ENCODE data around the gene PRPF8.

Gene PRPF8

DNA sequence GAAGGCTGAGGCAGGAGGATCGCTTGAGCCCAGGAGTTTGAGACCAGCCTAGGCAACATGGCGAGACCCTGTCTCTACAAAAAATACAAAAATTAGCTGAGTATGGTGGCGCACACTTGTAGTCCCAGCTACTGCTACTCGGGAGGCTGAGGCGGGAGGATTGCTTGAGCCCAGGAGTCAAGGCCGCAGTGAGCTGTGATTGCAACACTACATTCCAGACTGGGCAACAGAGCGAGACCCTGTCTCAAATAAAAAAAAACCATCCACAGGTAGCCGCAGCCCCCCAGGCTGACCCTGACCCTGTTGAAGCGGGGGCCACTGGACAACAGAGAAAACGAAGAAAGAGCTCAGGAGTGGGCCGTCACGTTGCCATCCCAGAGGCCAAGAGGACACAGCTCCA lies 60.0 kb downstream of the PRPF8 start:
- no peak for DNase-seq

DNA sequence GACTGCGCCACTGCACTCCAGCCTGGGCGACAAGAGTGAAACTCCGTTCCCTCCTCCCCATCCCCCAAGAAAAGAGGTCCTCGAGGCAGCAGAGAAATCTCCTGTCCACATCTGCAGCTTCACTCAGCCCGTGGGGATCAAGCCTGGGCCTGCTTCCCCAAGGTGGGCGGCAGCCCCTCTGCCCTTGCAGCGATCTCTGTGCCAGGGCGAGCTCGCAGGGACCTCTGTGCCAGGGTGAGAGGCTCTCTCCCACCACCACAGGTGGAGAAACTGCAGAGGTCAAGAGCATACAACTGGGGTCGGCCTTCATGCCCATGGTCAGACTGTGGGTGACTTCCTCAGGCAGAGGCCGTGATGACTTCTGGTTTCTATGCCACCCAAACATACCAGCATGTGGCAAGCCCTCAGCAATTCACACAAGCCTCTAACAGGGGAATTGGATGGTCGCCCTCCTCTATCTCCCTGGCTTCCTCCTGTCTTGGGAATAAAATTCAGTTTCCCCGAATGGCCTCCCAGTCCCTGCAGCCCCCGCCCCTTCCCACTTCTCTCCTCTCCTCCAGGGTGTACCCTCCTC lies 61.5 kb downstream of the PRPF8 start:
- DNase-seq = no peak

DNA sequence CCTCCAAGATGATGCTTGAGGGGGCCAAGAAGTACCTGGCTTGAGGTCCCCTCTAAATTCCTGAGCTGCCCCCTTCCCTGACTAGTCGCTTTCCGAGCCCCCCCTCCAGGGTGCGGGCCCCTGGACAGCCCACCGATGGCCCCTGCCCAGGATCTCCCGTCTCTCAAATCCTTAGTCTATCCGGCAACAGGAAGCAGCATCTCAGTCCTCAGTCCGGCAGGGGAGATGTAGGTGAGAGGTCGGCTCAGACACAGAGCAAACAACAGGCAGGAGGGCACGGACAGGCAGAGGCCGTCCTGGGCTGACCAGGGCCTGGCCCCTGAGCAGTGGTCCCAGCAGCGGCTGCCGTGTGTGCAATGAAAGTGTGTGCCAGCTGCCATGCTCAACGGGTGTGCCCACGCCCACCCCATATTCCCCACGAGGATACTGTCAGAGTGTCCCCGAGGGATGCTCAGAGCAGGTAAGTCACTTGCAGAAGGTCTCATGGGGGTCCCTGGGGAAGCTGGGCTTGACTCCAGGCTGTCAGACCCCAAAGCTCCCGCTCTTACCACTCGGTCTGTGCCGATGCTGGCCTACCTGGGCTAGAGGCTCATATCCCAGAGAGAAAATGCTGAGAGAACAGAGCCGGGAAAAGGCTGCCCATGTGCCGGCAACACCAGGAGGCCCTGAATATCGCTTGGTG lies 63.3 kb downstream of the PRPF8 start:
- no peak for DNase-seq

DNA sequence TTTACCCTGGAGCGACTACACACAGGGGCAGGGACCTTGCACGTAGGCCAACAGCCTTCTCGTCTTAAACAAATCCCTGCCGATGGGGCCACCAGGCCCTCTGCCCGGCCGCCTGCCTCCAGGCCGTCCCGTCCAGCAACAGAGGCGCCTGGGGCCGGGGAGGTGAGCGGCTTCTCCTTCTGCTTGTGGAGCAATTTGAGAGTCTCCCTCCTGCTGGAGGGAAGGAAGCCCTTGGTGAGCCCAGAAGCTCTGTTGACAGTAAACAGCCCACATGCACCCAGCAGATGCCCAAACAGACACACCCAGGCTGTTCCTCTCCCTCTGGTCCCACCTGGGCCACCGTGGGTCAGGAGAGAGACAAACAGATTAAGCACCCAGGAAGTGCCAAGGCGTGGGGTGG lies 64.2 kb downstream of the PRPF8 start:
- DNase-seq = no peak

DNA sequence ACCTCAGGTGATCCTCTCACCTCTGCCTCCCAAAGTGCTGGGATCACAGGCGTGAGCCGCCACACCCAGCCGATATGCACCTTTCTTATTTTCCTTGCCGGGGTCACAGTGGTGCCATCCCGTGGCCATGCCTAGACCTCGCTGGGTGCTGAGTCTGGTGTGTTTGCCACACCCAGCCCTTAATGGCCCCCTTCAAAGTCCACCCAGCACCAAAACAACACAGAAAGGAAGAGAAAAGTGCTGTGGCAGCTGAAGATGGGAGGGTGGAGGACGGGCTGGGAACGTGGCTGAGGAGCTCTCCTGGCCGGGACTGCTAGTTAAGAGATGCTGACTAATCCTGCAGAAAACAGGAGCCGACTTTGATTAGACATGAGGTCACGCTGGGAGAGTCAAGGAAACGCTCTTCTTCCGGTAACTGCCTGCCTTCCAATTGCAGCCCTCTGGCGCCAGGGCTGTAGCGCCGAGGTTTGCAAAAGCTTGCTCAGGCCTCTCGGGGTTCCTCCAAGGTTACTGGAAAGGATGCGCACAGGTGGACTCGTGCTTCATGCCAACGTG lies 67.0 kb downstream of the PRPF8 start:
- no peak for DNase-seq

DNA sequence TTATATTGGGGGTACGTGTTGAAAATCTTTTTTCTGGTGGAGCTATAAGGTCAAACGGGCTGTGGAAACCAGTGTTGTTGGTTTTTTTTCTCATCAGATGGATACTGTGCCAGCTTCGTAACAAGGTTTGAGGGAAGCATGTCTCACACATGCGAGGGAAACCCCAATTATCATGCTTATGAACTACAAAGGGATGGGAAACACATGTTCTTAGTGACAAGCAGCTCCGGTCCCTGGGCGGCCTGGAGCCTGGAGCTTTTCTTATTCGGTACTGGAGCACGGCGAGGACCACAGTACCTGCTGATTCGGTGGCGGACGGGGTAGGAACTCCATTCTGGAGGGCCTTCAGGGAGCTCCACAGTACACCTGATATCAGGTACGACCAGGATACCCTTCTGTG lies 68.6 kb downstream of the PRPF8 start:
- no peak for DNase-seq

DNA sequence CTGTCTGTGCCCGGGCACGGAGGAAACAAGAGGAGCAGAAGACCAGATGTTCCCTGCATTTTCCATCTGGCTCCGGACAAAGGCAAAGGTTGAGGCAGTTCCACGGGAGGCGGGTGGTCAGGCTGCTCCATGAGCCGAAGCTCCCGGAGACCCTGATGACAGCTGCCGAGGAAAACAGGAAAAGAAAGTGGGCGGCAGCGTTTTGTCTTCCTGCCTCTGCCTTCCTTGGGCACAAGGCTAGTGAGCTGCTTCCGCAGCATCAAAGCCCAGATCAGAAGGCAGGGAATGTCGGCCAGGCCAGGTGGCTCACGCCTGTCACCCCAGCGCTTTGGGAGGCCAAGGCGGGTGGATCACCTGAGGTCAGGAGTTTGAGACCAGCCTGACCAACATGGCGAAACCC lies 72.3 kb downstream of the PRPF8 start:
- no peak for DNase-seq

DNA sequence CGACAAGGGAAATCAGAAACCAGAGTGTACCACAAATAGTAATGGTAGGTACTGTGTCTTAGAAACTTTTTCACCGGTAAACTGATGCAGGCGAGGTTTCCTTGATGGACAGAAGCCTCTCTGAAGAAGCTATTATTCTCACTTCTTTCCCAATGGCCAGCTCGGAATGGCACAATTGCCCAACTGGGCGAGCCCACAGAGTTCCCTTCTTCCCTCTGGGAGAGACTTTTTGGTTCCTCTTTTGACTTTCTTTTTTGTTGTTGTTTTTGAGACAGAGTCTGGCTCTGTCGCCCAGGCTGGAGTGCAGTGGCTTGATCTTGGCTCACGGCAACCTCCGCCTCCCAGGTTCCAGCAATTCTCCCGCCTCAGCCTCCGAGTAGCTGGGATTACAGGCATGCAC lies 73.0 kb downstream of the PRPF8 start:
- DNase-seq = no peak

DNA sequence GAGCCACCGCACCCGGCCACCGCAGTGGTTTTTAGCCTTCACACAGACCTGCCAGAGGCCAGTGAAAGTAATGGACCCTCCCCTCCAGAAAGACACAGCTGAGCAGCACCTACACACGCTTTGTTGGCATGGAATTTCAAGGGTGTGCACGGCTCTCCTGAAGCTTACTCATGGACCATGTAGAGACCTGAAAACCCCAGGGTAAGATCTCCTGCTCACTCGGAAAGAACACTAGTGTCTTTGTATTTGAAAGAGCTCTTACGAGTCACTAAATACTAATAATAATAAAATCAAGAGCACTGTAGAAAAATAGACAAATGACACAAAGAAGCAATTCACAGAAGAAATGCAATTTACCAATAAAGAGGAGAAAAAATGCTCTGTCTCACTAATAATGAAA lies 76.0 kb downstream of the PRPF8 start:
- DNase-seq = no peak

DNA sequence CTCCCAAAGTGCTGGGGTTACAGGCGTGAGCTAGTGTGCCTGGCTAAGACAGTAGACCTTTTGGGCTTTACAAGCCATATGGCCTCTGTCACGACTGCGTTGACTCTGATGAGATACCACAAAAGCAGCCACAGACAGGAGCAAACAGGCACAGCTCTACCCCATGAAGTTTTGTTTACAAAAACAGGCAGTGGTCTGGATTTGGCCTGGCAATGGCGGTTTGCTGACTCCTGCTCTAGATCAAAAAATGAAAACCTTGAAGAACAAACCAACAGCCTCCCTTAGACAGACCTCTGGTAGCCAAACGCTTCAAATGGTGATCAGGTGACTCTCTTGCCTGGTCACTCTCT lies 76.7 kb downstream of the PRPF8 start:
- no peak for DNase-seq

DNA sequence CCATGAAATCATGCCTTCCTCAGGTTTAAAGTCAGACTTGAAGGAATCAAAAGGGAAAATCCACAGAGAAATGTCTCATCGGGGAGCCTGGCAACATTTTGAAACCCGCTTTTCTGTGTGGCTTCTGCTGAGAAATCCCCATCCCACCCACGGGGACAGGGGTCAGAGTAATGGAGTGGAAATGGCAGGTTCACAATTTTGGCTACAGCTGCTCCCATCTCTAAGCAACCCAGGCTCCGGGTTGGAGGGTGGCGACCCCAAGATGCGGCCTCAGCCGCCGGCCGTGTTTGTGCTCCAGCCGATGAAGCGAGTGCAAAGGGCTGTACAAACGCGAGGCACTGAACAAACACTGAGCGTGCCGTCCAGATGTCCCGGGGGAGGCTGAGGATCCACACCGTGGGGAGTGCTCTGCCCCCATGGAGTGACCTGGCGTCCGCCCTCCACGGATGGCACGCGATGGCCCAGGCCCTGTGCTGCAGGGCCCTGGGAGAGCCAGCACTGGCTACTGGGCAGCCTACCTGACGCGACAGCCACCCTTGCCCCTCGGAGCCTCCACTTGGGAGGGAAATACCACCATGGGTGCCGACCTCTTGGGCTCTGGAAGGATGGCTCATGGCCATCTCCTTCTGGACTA lies 78.2 kb downstream of the PRPF8 start:
- DNase-seq = no peak

DNA sequence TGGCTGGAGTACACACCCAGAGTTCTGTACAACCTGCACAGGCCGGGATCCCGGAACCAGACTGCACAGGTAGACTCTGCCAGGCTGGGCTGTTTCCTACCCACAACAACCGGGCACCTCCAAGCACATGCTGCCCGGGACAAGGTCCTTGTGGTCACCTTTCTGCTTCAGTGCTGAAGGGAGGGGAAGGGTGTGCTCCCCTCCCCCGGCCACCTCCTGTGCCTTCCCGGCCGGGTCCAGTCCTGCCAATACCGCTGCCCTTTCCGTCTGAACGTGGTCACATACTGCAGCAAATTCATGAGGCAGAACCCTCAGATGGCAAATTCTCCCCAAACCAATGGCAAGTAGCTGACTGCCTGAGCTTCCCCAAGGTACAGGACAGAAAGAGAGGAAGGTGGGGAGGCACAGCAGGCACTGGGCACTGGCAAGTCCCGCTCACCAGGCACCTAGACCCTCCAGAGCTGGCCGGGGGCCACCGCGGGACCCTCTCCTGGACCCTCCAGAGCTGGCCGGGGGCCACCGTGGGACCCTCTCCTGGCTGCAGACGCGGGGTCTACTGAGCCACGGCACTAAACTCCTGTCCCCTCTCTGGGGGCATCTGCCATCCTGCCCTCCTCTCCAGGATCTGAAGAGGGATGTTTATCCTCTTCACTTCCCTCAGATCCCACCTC lies 78.9 kb downstream of the PRPF8 start:
- no peak for DNase-seq

DNA sequence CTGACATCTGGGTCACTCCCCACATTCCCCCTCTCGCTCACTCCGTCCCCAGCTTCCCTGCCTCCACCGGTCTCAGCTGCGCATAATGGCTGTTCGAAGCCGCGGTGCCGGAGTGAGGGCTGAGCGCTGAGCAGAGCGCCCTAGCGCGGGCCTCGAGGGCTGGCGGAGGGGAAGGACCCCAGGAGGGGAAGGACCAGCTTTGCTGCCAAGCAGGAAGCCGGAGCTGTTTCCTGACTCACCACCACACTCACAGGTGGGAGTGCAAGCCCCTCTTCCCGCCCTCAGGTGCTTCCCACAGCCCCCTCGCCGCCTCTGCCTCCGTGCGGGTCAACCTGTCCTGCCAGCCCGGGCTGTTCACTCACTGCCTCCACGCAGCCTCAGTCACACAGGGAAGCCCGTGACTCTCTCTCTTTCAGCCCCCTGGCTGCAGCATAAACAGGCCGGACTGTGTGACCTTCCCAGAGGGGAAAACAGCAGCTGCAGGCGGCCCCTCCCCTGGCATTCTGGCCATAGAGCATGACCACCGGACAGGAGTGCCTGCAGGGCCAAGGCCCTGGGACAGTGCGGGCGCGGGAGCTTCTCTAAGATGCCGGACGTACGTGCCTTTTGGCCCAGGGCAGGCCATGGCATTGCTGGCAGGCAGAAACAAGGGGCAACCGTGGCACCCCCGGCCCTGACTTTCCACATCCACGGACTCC lies 79.7 kb downstream of the PRPF8 start:
- no peak for DNase-seq

DNA sequence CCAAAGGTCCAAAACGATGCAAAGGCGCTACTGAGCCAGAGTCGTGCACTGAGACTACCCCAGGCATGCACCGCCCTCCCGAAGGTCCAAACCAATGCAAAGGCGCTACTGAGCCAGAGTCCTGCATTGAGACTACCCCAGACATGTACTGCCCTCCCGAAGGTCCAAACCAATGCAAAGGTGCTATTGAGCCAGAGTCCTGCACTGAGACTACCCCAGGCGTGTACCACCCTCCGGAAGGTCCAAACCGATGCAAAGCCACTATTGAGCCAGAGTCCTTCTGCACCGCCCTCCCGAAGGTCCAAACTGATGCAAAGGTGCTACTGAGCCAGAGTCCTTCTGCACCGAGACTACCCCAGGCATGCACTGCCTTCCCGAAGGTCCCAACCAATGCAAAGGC lies 83.1 kb downstream of the PRPF8 start:
- DNase-seq = no peak
